ENCODE results near the gene NUP188.

- no peak for TF ChIP-seq POLR2A (IDR thresholded peaks at IDR 0.05; ENCODE audit: low read depth, low read length)
- TF ChIP-seq CTCF (IDR thresholded peaks at IDR 0.05; ENCODE audit: extremely low read depth in 1 of 2, insufficient read depth in 1 of 2, low read depth in 1 of 2, low read length in 2 of 2), result no peak
- no peak for TF ChIP-seq GATA2 (IDR thresholded peaks at IDR 0.05; ENCODE audit: insufficient read depth, insufficient read length, low read depth, low read length)
- no peak for TF ChIP-seq JUN (IDR thresholded peaks at IDR 0.05; ENCODE audit: borderline replicate concordance, insufficient read depth, insufficient read length, low read depth)
Observed at GRCh38 chr9:129005336-129005997, 58.0 kb downstream of the NUP188 start.

Measured in endothelial cell of umbilical vein (primary cell).